MM.1S (cell line): ENCODE results near the gene SSBP2.

Source experiments
- DNase-seq: peaks from one replicate; pipeline ENCODE4 v3.0.0-alpha.2; 2015
- H2AFZ ChIP-seq: fragments of 300-600 bp; sonication (generic); 2 replicates; pipeline ENCODE4 v1.6.0; 2016; ENCODE audit warnings: antibody characterized with exemption, low read length
- H3F3A ChIP-seq: fragments of 300-600 bp; sonication (generic); 2 replicates; pipeline ENCODE4 v1.6.1; 2016; ENCODE audit warnings: mild to moderate bottlenecking, antibody characterized with exemption, low read length, moderate library complexity, mixed read lengths; ENCODE audit not compliant: insufficient read depth
- H3K27ac ChIP-seq: fragments of 300-600 bp; sonication (generic); 2 replicates; pipeline ENCODE4 v1.5.1; 2016; ENCODE audit warnings: mild to moderate bottlenecking, low read length
- H3K27me3 ChIP-seq: fragments of 300-600 bp; sonication (generic); replicated peaks from 2 replicates; pipeline ENCODE4 v1.6.0; 2016; ENCODE audit warnings: low read length; ENCODE audit not compliant: insufficient read depth
- H3K36me3 ChIP-seq: fragments of 300-600 bp; sonication (generic); replicated peaks from 2 replicates; pipeline ENCODE4 v1.6.1; 2016; ENCODE audit warnings: mild to moderate bottlenecking, low read length, mixed read lengths; ENCODE audit not compliant: insufficient read depth
- H3K4me1 ChIP-seq: fragments of 300-600 bp; sonication (generic); 2 replicates; pipeline ENCODE4 v1.6.1; 2016; ENCODE audit warnings: low read length, mixed read lengths
- H3K4me2 ChIP-seq: fragments of 300-600 bp; sonication (generic); 2 replicates; pipeline ENCODE4 v1.6.0; 2016; ENCODE audit warnings: low read depth, low read length
- H3K4me3 ChIP-seq: fragments of 300-600 bp; sonication (generic); 2 replicates; pipeline ENCODE4 v1.5.1; 2016; ENCODE audit warnings: low read length, mixed read lengths
- H3K79me2 ChIP-seq: fragments of 300-600 bp; sonication (generic); 2 replicates; pipeline ENCODE4 v1.6.1; 2016; ENCODE audit warnings: mixed run types, low read length, mixed read lengths
- H3K9ac ChIP-seq: fragments of 300-600 bp; sonication (generic); 2 replicates; pipeline ENCODE4 v1.6.1; 2016; ENCODE audit warnings: low read length, mixed read lengths
- H3K9me2 ChIP-seq: fragments of 300-600 bp; sonication (generic); replicated peaks from 2 replicates; pipeline ENCODE4 v1.6.1; 2016; ENCODE audit warnings: mild to moderate bottlenecking, low read length, mixed read lengths; ENCODE audit not compliant: insufficient read depth
- H3K9me3 ChIP-seq: fragments of 300-600 bp; sonication (generic); replicated peaks from 2 replicates; pipeline ENCODE4 v1.6.1; 2016; ENCODE audit warnings: mild to moderate bottlenecking, low read length, mixed read lengths; ENCODE audit not compliant: insufficient read depth
- H4K20me1 ChIP-seq: fragments of 300-600 bp; sonication (generic); 2 replicates; pipeline ENCODE4 v1.6.1; 2016; ENCODE audit warnings: mild to moderate bottlenecking, low read length, moderate library complexity, mixed read lengths; ENCODE audit not compliant: insufficient read depth
- CTCF ChIP-seq: fragments of 300-600 bp; sonication (generic); IDR thresholded peaks from 2 replicates; pipeline ENCODE4 v1.5.1; 2016; ENCODE audit warnings: antibody characterized with exemption, low read length, mixed read lengths
- EZH2 ChIP-seq: fragments of 300-600 bp; sonication (generic); optimal IDR thresholded peaks from 2 replicates; pipeline ENCODE3; 2017; ENCODE audit warnings: low read depth, mild to moderate bottlenecking, antibody characterized with exemption, low read length, mixed read lengths
- EZH2phosphoT487 ChIP-seq: fragments of 300-600 bp; sonication (generic); IDR thresholded peaks from 2 replicates; pipeline ENCODE4 v1.6.1; 2018; ENCODE audit warnings: antibody characterized with exemption, low read length

The SSBP2 gene

GRCh38 chr5:81608976-81609375, 141.9 kb downstream of the SSBP2 start:
- no peaks in the 10 kb centered on the region for H3K79me2 ChIP-seq
- H3K9me3 ChIP-seq = no peaks in the 10 kb centered on the region
- H3K27ac ChIP-seq = no peak overlapping the region
- H3K4me3 ChIP-seq = no peak overlapping the region
- H3K27me3 ChIP-seq = no peaks in the 10 kb centered on the region
- TF ChIP-seq CTCF (no peak), EZH2phosphoT487 (no peak), EZH2 (no peak)
- no peaks in the 10 kb centered on the region for H3K9me2 ChIP-seq
- H3F3A ChIP-seq = no peaks in the 10 kb centered on the region; the same call in 1 of the 2 replicates
- H3K4me1 ChIP-seq = no peaks in the 10 kb centered on the region
- no peak overlapping the region for H3K9ac ChIP-seq
- peaks cover 4% of the 10 kb centered on the region; the same call in 1 of the 2 replicates for H3K36me3 ChIP-seq
- no peak overlapping the region for H3K4me2 ChIP-seq
- no peak for DNase-seq
- no peaks in the 10 kb centered on the region for H4K20me1 ChIP-seq
- no peak overlapping the region for H2AFZ ChIP-seq

- Histone ChIP-seq H3K9ac (no peak overlapping the region), H3K27ac (no peak overlapping the region), H3K27me3 (no peaks in the 10 kb centered on the region), H4K20me1 (no peaks in the 10 kb centered on the region), H3K9me3 (no peaks in the 10 kb centered on the region), H2AFZ (no peak overlapping the region), H3K4me1 (no peaks in the 10 kb centered on the region), H3K4me3 (no peak overlapping the region), H3K9me2 (no peaks in the 10 kb centered on the region), H3K4me2 (no peak overlapping the region), H3F3A (no peaks in the 10 kb centered on the region), H3K36me3 (peaks cover 8% of the 10 kb centered on the region), H3K79me2 (0 out of 2 replicates have a peak, but pooled peaks cover 4% of the 10 kb centered on the region)
- TF ChIP-seq EZH2 (no peak), EZH2phosphoT487 (no peak), CTCF (no peak)
- no peak for DNase-seq
Observed at GRCh38 chr5:81607693-81608092, 143.2 kb downstream of the SSBP2 start.

GRCh38 chr5:81606150-81606549, 144.7 kb downstream of the SSBP2 start:
- TF ChIP-seq EZH2phosphoT487 (no peak), EZH2 (no peak), CTCF (no peak)
- no peaks in the 10 kb centered on the region for H3K9me3 ChIP-seq
- H3K4me1 ChIP-seq = no peaks in the 10 kb centered on the region
- H3K36me3 ChIP-seq = peaks cover 10% of the 10 kb centered on the region; the same call in 1 of the 2 replicates
- DNase-seq = no peak
- no peak overlapping the region for H3K4me2 ChIP-seq
- H3K9me2 ChIP-seq = no peaks in the 10 kb centered on the region
- H3K4me3 ChIP-seq = no peak overlapping the region
- H3K9ac ChIP-seq = no peak overlapping the region
- H4K20me1 ChIP-seq = no peaks in the 10 kb centered on the region
- H3K27ac ChIP-seq = no peak overlapping the region
- 0 out of 2 replicates have a peak, but pooled peaks cover 4% of the 10 kb centered on the region for H3K79me2 ChIP-seq
- no peak overlapping the region for H2AFZ ChIP-seq
- no peaks in the 10 kb centered on the region for H3K27me3 ChIP-seq
- no peaks in the 10 kb centered on the region for H3F3A ChIP-seq
